SU-DHL-6 (cell line): ENCODE results near the gene HTR2B.
"Not testable (repeated sequence)": the region's sequence is repeated elsewhere in the genome, so short reads cannot be mapped to it uniquely, and the experiment has no call there.

Experiments
- H2AFZ ChIP-seq: fragments of 200-600 bp; sonication (generic); 2 replicates; pipeline ENCODE4 v1.6.1; 2014; ENCODE audit warnings: low read depth, mild to moderate bottlenecking, moderate library complexity, mixed read lengths, antibody characterized with exemption, low read length; ENCODE audit not compliant: severe bottlenecking
- H3F3A ChIP-seq: fragments of 200-600 bp; shearing (Covaris generic); 2 replicates; pipeline ENCODE4 v1.6.0; 2016; ENCODE audit warnings: antibody characterized with exemption, mild to moderate bottlenecking; ENCODE audit not compliant: insufficient read depth
- H3K27ac ChIP-seq: fragments of 200-600 bp; sonication (generic); 2 replicates; pipeline ENCODE4 v1.5.1; 2016; ENCODE audit warnings: low read depth, mild to moderate bottlenecking, low read length, moderate library complexity, mixed read lengths
- H3K27me3 ChIP-seq: fragments of 200-600 bp; sonication (generic), shearing (Covaris generic); 2 replicates; pipeline ENCODE4 v1.6.0; 2014; ENCODE audit warnings: mild to moderate bottlenecking, low read length
- H3K36me3 ChIP-seq: fragments of 200-600 bp; sonication (generic); 2 replicates; pipeline ENCODE4 v1.6.1; 2014; ENCODE audit warnings: mild to moderate bottlenecking, low read length, mixed read lengths
- H3K4me2 ChIP-seq: fragments of 300-600, 200-600 bp; shearing (Covaris generic), sonication (generic); 2 replicates; pipeline ENCODE4 v1.6.0; 2014; ENCODE audit warnings: low read length, low read depth, mild to moderate bottlenecking; ENCODE audit not compliant: poor library complexity, severe bottlenecking
- H3K4me3 ChIP-seq: fragments of 200-600 bp; sonication (generic); 2 replicates; pipeline ENCODE4 v1.5.1; 2014; ENCODE audit warnings: antibody characterized with exemption, low read length, mild to moderate bottlenecking, mixed read lengths; ENCODE audit not compliant: insufficient read depth, poor library complexity, severe bottlenecking
- H3K79me2 ChIP-seq: fragments of 200-600 bp; sonication (generic); 2 replicates; pipeline ENCODE4 v1.6.1; 2014; ENCODE audit warnings: mild to moderate bottlenecking, low read length, moderate library complexity; ENCODE audit not compliant: insufficient read depth
- H3K9ac ChIP-seq: fragments of 200-600 bp; sonication (generic); 2 replicates; pipeline ENCODE4 v1.7.0; 2014; ENCODE audit warnings: mild to moderate bottlenecking, low read length
- H3K9me2 ChIP-seq: fragments of 200-600 bp; sonication (generic); replicated peaks from 2 replicates; pipeline ENCODE4 v1.6.1; 2014; ENCODE audit warnings: low read length; ENCODE audit not compliant: insufficient read depth
- H3K9me3 ChIP-seq: fragments of 200-600 bp; sonication (generic); 2 replicates; pipeline ENCODE4 v1.6.1; 2014; ENCODE audit warnings: low read length, mixed read lengths; ENCODE audit not compliant: insufficient read depth
- H4K20me1 ChIP-seq: fragments of 200-600 bp; sonication (generic); 2 replicates; pipeline ENCODE4 v1.6.1; 2014; ENCODE audit warnings: low read depth, mild to moderate bottlenecking, antibody characterized with exemption, low read length, moderate library complexity, mixed read lengths
- EZH2phosphoT487 ChIP-seq: fragments of 200-600 bp; sonication (generic), shearing (Covaris generic); conservative IDR thresholded peaks from 2 replicates; pipeline ENCODE4 v1.6.1; 2018; ENCODE audit warnings: mild to moderate bottlenecking, antibody characterized with exemption, low read length, moderate library complexity, mixed read lengths
- TF ChIP-seq, protein P1 (sequence below): fragments of 200-600 bp; sonication (generic); IDR thresholded peaks from one replicate; pipeline ENCODE4 v1.5.1; 2017; ENCODE audit warnings: antibody characterized with exemption, mild to moderate bottlenecking, low read length, moderate library complexity; ENCODE audit not compliant: insufficient read depth, poor library complexity, severe bottlenecking

Gene HTR2B

DNA sequence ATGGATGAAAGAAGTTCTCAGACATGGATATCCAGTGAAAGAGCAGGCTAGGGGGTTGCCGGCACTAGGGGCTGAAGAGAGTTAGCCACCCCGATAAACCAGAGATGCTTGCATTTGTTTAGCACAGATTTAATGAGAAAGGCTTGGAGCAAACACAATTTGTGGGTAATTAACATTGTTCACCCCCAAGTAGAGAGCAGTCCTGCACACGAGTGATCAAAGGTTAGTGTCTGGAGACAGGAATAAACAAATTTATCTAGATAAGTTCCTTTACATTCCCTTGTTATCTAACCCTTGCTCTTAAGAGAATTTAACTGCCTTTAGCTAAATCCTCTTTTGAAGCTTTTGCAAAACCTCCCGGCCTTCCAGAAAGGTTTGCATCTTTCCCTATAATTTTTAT is 23.9 kb downstream of the HTR2B start:
- Histone ChIP-seq H3K9me3 (peaks cover 20% of the 10 kb centered on the region; the same call in 1 of the 2 replicates), H3K9ac (no peak overlapping the region), H3K27ac (no peak overlapping the region), H3K9me2 (no peaks in the 10 kb centered on the region), H3K79me2 (0 out of 2 replicates have a peak, but pooled peaks cover 6% of the 10 kb centered on the region), H3K4me3 (no peak overlapping the region), H4K20me1 (no peaks in the 10 kb centered on the region), H3K4me2 (no peak overlapping the region), H3K36me3 (peaks cover 33% of the 10 kb centered on the region), H2AFZ (no peak overlapping the region), H3K27me3 (no peaks in the 10 kb centered on the region), H3F3A (peaks cover 13% of the 10 kb centered on the region; the same call in 1 of the 2 replicates)
- TF ChIP-seq, protein P1, sequence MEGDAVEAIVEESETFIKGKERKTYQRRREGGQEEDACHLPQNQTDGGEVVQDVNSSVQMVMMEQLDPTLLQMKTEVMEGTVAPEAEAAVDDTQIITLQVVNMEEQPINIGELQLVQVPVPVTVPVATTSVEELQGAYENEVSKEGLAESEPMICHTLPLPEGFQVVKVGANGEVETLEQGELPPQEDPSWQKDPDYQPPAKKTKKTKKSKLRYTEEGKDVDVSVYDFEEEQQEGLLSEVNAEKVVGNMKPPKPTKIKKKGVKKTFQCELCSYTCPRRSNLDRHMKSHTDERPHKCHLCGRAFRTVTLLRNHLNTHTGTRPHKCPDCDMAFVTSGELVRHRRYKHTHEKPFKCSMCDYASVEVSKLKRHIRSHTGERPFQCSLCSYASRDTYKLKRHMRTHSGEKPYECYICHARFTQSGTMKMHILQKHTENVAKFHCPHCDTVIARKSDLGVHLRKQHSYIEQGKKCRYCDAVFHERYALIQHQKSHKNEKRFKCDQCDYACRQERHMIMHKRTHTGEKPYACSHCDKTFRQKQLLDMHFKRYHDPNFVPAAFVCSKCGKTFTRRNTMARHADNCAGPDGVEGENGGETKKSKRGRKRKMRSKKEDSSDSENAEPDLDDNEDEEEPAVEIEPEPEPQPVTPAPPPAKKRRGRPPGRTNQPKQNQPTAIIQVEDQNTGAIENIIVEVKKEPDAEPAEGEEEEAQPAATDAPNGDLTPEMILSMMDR, result no peak
- no peak for TF ChIP-seq EZH2phosphoT487

DNA sequence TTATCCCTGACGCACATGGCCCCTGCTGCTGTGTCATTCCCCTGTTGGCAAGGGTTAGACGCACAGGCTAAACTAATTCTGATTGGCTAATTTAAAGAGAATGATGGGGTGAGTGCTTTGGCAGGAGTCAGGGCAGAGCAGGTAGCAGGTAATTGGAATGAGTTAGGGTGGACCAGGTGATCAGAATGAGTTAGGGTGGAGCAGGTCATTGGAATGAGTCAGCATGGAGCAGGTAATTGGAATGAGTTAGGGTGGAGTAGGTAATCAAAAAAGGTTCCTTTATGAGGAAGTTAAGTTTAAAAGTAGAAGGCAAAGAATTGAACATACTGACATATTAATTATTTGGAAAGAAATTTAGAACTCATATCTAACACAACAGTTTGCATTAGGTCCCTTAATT is 24.5 kb downstream of the HTR2B start:
- not testable (repeated sequence) for H3K9ac ChIP-seq, H3K4me2 ChIP-seq, H3K4me3 ChIP-seq, H3K79me2 ChIP-seq, H4K20me1 ChIP-seq, H3K27me3 ChIP-seq, H2AFZ ChIP-seq, H3K27ac ChIP-seq, H3K9me2 ChIP-seq
- Histone ChIP-seq H3F3A (peaks cover 13% of the 10 kb centered on the region; the same call in 1 of the 2 replicates), H3K9me3 (peaks cover 20% of the 10 kb centered on the region; the same call in 1 of the 2 replicates), H3K36me3 (peaks cover 33% of the 10 kb centered on the region)

DNA sequence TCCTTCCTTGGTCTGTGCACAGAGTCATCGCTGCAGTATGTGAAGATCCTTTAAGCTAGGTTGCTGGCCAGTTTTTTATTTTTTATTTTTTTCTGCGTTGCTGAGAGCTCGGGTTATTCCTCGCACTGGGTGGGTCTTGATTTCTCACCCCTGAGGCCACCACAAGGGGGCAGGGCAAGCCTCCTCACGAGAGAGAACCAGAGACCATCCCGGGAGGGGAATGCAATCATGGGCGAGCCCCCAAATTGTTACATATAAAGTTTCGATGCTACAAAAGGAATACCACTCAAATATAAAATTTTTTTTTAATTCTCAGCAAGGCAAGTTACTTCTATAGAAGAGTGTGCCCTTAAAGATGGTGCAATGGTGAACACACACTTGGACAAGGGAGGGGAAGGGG is 24.9 kb downstream of the HTR2B start:
- no peak for TF ChIP-seq EZH2phosphoT487
- TF ChIP-seq, protein P1, result no peak
- Histone ChIP-seq H3K4me2 (no peak overlapping the region), H3K9me3 (peaks cover 20% of the 10 kb centered on the region; the same call in 1 of the 2 replicates), H3K27ac (no peak overlapping the region), H3F3A (peaks cover 13% of the 10 kb centered on the region; the same call in 1 of the 2 replicates), H3K4me3 (no peak overlapping the region), H3K36me3 (peaks cover 33% of the 10 kb centered on the region), H4K20me1 (no peaks in the 10 kb centered on the region), H3K27me3 (no peaks in the 10 kb centered on the region), H3K9ac (no peak overlapping the region), H3K79me2 (peaks cover 6% of the 10 kb centered on the region; the same call in 1 of the 2 replicates), H2AFZ (no peak overlapping the region), H3K9me2 (no peaks in the 10 kb centered on the region)

DNA sequence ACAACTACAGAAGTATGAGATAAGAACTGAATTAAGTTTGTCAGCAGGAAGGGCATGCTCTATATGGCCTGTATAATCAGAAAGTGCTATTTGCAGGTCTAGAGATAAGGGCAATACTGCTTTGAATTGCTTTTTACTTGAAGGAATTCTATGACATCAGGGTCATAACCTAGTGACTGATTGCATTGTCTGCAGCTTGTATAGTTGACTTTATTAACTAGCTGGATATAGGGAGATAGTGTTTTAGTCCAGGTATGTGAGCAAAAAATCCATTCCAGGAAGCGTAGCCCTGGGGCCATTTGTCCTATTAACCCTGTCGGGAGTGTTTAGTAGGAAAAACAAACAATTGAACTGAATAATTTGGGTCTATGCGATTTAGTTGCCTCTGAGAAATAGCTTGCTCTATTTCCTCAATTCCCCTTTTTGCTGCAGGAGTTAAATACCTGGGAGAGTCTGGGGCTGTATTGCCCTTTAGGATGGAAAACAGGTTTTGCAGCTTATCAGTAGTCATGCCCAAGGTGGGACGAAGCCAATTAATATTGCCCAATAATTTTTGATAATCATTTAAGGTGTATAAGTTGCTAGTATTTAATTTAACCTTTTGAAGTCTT is 30.0 kb downstream of the HTR2B start:
- Histone ChIP-seq H3K9me3 (peaks cover 15% of the 10 kb centered on the region; the same call in 1 of the 2 replicates), H3K27me3 (no peaks in the 10 kb centered on the region), H4K20me1 (no peaks in the 10 kb centered on the region), H3K4me2 (no peak overlapping the region), H2AFZ (no peak overlapping the region), H3K79me2 (no peaks in the 10 kb centered on the region; the same call in 1 of the 2 replicates), H3K9ac (no peak overlapping the region), H3K9me2 (no peaks in the 10 kb centered on the region), H3K36me3 (peaks cover 19% of the 10 kb centered on the region), H3K27ac (no peak overlapping the region), H3K4me3 (no peak overlapping the region), H3F3A (no peaks in the 10 kb centered on the region)
- TF ChIP-seq EZH2phosphoT487, result no peak
- TF ChIP-seq, protein P1, result no peak
